Activated CD8-positive, alpha-beta T cell treated with anti-CD3 and anti-CD28 coated beads for 36 hours (primary cell): ENCODE results near the gene TBC1D3B. TPM values are rescaled to one million over a fixed set of nuclear protein-coding genes. Genes with fewer than 3 reads are reported as not detected.

ENCODE experiments used
- ATAC-seq: fragments of 200-7000 bp; cut with Tn5 transposase; one replicate; pipeline ENCODE4 v1.10.0; 2021; ENCODE audit warnings: mild to moderate bottlenecking, moderate library complexity
- CTCF ChIA-PET: fragments of 350-600 bp; sonication (Branson Sonifier 250); formaldehyde crosslinking; loops from one replicate; lab custom pipeline; 2021; ENCODE audit warnings: antibody characterized with exemption; lab: Charles Lee
- POLR2A ChIA-PET: fragments of 350-600 bp; sonication (Branson Sonifier 250); formaldehyde crosslinking; loops from one replicate; lab custom pipeline; 2021; ENCODE audit warnings: antibody characterized with exemption; lab: Charles Lee
- DNase-seq: peaks from one replicate; pipeline ENCODE4 v3.0.0-alpha.2; 2020
- H3K27ac Mint-ChIP-seq: one replicate; pipeline ENCODE4 v1.8.0; 2021; ENCODE audit warnings: mild to moderate bottlenecking, mixed read lengths
- H3K27me3 Mint-ChIP-seq: one replicate; pipeline ENCODE4 v1.8.0; 2021; ENCODE audit warnings: mixed read lengths
- H3K36me3 Mint-ChIP-seq: one replicate; pipeline ENCODE4 v1.8.0; 2021; ENCODE audit warnings: low read depth, mixed read lengths
- H3K4me1 Mint-ChIP-seq: one replicate; pipeline ENCODE4 v1.8.0; 2021; ENCODE audit warnings: low read depth, mixed read lengths
- H3K4me3 Mint-ChIP-seq: one replicate; pipeline ENCODE4 v1.8.0; 2021; ENCODE audit warnings: mild to moderate bottlenecking, moderate library complexity, mixed read lengths
- H3K9me3 Mint-ChIP-seq: one replicate; pipeline ENCODE4 v1.8.0; 2021; ENCODE audit warnings: mixed read lengths
- intact Hi-C: fragments of 100-400 bp; cut with micrococcal nuclease; formaldehyde crosslinking; loops from one replicate; pipeline ENCODE4 v1.10.0; 2022
- total RNA-seq, 2 experiments: library from RNA; stranded (reverse); gene quantifications; one replicate each; pipeline ENCODE4 v1.2.3, GENCODE V29; 2021
- TF ChIP-seq, protein P1 (sequence below): fragments of 200-600 bp; IDR thresholded peaks from one replicate; pipeline ENCODE4 v1.8.0; 2022; ENCODE audit warnings: antibody characterized with exemption, mild to moderate bottlenecking

TBC1D3B gene
- total RNA-seq, 2 experiments from 2014 or later, result 6.6 to 9.0 TPM

DNA sequence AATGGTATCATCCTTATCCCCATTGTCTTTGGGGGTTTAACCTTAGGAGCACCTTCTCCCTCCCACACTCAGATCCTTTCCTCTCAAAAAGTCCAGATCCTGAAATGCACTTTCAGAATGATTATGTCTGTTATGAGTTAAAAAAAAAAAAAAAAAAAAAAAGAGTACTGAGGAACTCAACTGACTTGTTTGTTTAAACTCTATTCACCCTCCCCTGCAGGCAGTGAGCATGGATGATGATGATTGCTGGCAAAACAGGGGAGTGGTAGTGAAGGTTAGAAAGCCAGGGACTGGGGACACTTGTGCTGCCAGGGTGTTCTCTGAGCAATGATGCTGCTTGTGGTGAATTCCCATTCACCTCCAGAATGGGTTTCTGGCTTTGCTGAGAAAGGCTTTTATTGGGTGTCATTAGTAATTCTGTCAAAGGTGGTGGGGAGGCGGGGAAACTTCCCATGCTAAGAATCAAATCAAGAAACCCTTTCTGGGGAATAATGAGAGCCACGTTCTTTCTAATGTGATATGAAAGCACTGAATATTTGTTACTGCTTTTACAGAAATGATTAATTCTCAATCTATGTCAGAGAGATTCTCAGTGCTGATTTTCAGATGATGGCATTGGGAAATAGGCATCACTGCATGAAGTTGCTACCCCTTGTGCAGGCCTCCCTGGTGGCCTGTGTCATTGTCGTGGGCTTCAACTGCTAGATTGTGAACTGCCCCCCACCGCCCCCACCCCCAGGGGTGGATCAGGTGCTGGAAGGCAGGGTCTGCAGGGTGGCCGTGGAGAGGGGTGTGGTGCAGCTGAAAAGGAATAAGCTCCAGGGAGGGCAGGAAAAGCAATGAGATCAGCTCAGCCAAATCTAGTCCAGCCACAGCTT, 58.7 kb downstream of the TBC1D3B start:
- DNase-seq (peak; percentile 67), ATAC-seq (peak; percentile 89)
- ChIA-PET POLR2A (interaction anchor here (0.6 to 2.2 kb wide), 7 partner anchors 10 to 29 kb away, joined by 3 to 7 read pairs (median 6); partner anchors contain the start of genes CCL3 and CCL4), CTCF (interaction anchor here (0.9 to 4.6 kb wide), 5 partner anchors 14 to 148 kb away, joined by 3 to 32 read pairs (median 7); no protein-coding TSS in a partner anchor)
- Mint-ChIP-seq H3K9me3 (peaks cover 6% of the 10 kb centered on the region), H3K27me3 (no peaks in the 10 kb centered on the region), H3K4me3 (peak overlapping the region; percentile 31), H3K36me3 (no peaks in the 10 kb centered on the region), H3K27ac (peak overlapping the region; percentile 89), H3K4me1 (peaks cover 37% of the 10 kb centered on the region)
- intact Hi-C loops, result no loop called here
- TF ChIP-seq, protein P1, sequence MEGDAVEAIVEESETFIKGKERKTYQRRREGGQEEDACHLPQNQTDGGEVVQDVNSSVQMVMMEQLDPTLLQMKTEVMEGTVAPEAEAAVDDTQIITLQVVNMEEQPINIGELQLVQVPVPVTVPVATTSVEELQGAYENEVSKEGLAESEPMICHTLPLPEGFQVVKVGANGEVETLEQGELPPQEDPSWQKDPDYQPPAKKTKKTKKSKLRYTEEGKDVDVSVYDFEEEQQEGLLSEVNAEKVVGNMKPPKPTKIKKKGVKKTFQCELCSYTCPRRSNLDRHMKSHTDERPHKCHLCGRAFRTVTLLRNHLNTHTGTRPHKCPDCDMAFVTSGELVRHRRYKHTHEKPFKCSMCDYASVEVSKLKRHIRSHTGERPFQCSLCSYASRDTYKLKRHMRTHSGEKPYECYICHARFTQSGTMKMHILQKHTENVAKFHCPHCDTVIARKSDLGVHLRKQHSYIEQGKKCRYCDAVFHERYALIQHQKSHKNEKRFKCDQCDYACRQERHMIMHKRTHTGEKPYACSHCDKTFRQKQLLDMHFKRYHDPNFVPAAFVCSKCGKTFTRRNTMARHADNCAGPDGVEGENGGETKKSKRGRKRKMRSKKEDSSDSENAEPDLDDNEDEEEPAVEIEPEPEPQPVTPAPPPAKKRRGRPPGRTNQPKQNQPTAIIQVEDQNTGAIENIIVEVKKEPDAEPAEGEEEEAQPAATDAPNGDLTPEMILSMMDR, result no peak

Other genes starting within 250 kb of the TBC1D3B start
- gene RDM1, start 245.9 kb downstream of the TBC1D3B start, total RNA-seq, result 10 to 100 TPM; 12.6 to 16.0 TPM
- not detected for gene LYZL6, start 232.9 kb downstream of the TBC1D3B start, total RNA-seq
- not detected for gene CCL16, start 195.1 kb downstream of the TBC1D3B start, total RNA-seq
- not detected for gene CCL14, start 189.9 kb downstream of the TBC1D3B start, total RNA-seq
- not detected for gene CCL15, start 175.1 kb downstream of the TBC1D3B start, total RNA-seq
- gene CCL23, start 158.7 kb downstream of the TBC1D3B start, total RNA-seq, result not detected
- gene CCL18, start 112.4 kb downstream of the TBC1D3B start, total RNA-seq, result not detected
- 100 to 1,000 TPM; 230 to 253 TPM for gene CCL3, start 86.5 kb downstream of the TBC1D3B start, total RNA-seq
- 100 to 1,000 TPM; 287 to 290 TPM for gene CCL4, start 72.8 kb downstream of the TBC1D3B start, total RNA-seq
- gene CCL3L1, start 20.1 kb upstream of the TBC1D3B start, total RNA-seq, result 10 to 100 TPM; 33.8 to 35.1 TPM
- 100 to 1,000 TPM in 1 of 2 experiments, 10 to 100 TPM in 1; 95.1 to 102 TPM for gene CCL4L2, start 34.4 kb upstream of the TBC1D3B start, total RNA-seq
- gene TBC1D3I, start 87.9 kb upstream of the TBC1D3B start, total RNA-seq, result under 1 TPM; 0.38 to 0.45 TPM
- gene TBC1D3G, start 147.2 kb upstream of the TBC1D3B start, total RNA-seq, result not detected
- gene TBC1D3H, start 211.8 kb upstream of the TBC1D3B start, total RNA-seq, result not detected